Mesothelial cell of epicardium (in vitro differentiated cells): ENCODE data around the gene CDH8. TPM values are rescaled to one million over a fixed set of nuclear protein-coding genes. Genes with fewer than 3 reads are reported as not detected.

Experiments used
- DNase-seq, 2 experiments: peaks; one replicate each; pipeline ENCODE4 v3.0.0; 2021; ENCODE audit warnings: low spot score in 2 of 2; ENCODE audit not compliant: unreplicated experiment in 2 of 2
- H3K27ac Mint-ChIP-seq: 2 replicates; pipeline ENCODE4 v1.8.0; 2021; ENCODE audit warnings: mixed read lengths
- H3K27me3 Mint-ChIP-seq: 2 replicates; pipeline ENCODE4 v1.8.0; 2021; ENCODE audit warnings: low read depth, mixed read lengths
- H3K36me3 Mint-ChIP-seq: 2 replicates; pipeline ENCODE4 v1.8.0; 2021; ENCODE audit warnings: mixed read lengths
- H3K4me1 Mint-ChIP-seq: 2 replicates; pipeline ENCODE4 v1.8.0; 2021; ENCODE audit warnings: mixed read lengths
- H3K4me3 Mint-ChIP-seq: 2 replicates; pipeline ENCODE4 v1.8.0; 2021; ENCODE audit warnings: mild to moderate bottlenecking, moderate library complexity, mixed read lengths
- H3K9me3 Mint-ChIP-seq: 2 replicates; pipeline ENCODE4 v1.8.0; 2021; ENCODE audit warnings: mixed read lengths
- CTCF ChIP-seq: fragments of 200-600 bp; sonication (generic); IDR thresholded peaks from one replicate; pipeline ENCODE4 v1.5.0; 2021; ENCODE audit warnings: antibody characterized with exemption; ENCODE audit not compliant: unreplicated experiment
- total RNA-seq: library from RNA; stranded (reverse); gene quantifications from 3 replicates; pipeline ENCODE4 v1.2.1, GENCODE V29; 2021

The CDH8 gene
- total RNA-seq, 1 donor from 2014 or later = 20.2 TPM

GRCh38 chr16:61823326-61823725, 212.9 kb downstream of the CDH8 start:
- DNase-seq = no peak
- H3K27me3 Mint-ChIP-seq = no peaks in the 10 kb centered on the region
- no peaks in the 10 kb centered on the region for H3K9me3 Mint-ChIP-seq
- no peak overlapping the region for H3K27ac Mint-ChIP-seq
- peaks cover 12% of the 10 kb centered on the region for H3K4me1 Mint-ChIP-seq
- no peak overlapping the region for H3K4me3 Mint-ChIP-seq
- no peak for TF ChIP-seq CTCF
- no peaks in the 10 kb centered on the region for H3K36me3 Mint-ChIP-seq

- Mint-ChIP-seq H3K27me3 (peaks cover 2% of the 10 kb centered on the region), H3K4me3 (no peak overlapping the region), H3K36me3 (no peaks in the 10 kb centered on the region), H3K27ac (no peak overlapping the region), H3K4me1 (peaks cover 12% of the 10 kb centered on the region), H3K9me3 (no peaks in the 10 kb centered on the region)
- TF ChIP-seq CTCF = no peak
- no peak for DNase-seq
Observed at GRCh38 chr16:61820820-61821219, 215.4 kb downstream of the CDH8 start.

- no peak for TF ChIP-seq CTCF
- no peak overlapping the region for H3K27ac Mint-ChIP-seq
- DNase-seq = no peak
- H3K4me1 Mint-ChIP-seq = peaks cover 12% of the 10 kb centered on the region
- no peaks in the 10 kb centered on the region for H3K9me3 Mint-ChIP-seq
- H3K27me3 Mint-ChIP-seq = peaks cover 2% of the 10 kb centered on the region
- H3K4me3 Mint-ChIP-seq = no peak overlapping the region
- H3K36me3 Mint-ChIP-seq = no peaks in the 10 kb centered on the region
Observed at GRCh38 chr16:61820398-61820797, 215.8 kb downstream of the CDH8 start.

GRCh38 chr16:61818850-61819249, 217.4 kb downstream of the CDH8 start:
- TF ChIP-seq CTCF = no peak
- no peak overlapping the region for H3K27ac Mint-ChIP-seq
- H3K36me3 Mint-ChIP-seq = no peaks in the 10 kb centered on the region
- H3K27me3 Mint-ChIP-seq = peaks cover 2% of the 10 kb centered on the region
- no peak overlapping the region for H3K4me3 Mint-ChIP-seq
- no peaks in the 10 kb centered on the region for H3K9me3 Mint-ChIP-seq
- no peak for DNase-seq
- peaks cover 14% of the 10 kb centered on the region for H3K4me1 Mint-ChIP-seq

- no peak for DNase-seq
- no peaks in the 10 kb centered on the region for H3K36me3 Mint-ChIP-seq
- H3K27me3 Mint-ChIP-seq = peaks cover 2% of the 10 kb centered on the region
- no peaks in the 10 kb centered on the region for H3K9me3 Mint-ChIP-seq
- no peak overlapping the region for H3K4me3 Mint-ChIP-seq
- TF ChIP-seq CTCF = no peak
- H3K4me1 Mint-ChIP-seq = peaks cover 7% of the 10 kb centered on the region
- H3K27ac Mint-ChIP-seq = no peak overlapping the region
Observed at GRCh38 chr16:61817583-61818278, 218.5 kb downstream of the CDH8 start.
